Colonic mucosa (tissue), 4 donors: ENCODE results near the gene PNLIPRP2. TPM values are rescaled to one million over a fixed set of nuclear protein-coding genes. Genes with fewer than 3 reads are reported as not detected.

Experiments used
- DNase-seq: peaks from one replicate; pipeline ENCODE4 v3.0.0-alpha.2; 2020
- H3K27ac ChIP-seq: fragments of 200-600 bp; one replicate; pipeline ENCODE4 v1.8.0; 2021
- H3K27me3 ChIP-seq: fragments of 200-600 bp; one replicate; pipeline ENCODE4 v1.8.0; 2021
- H3K36me3 ChIP-seq: fragments of 200-600 bp; one replicate; pipeline ENCODE4 v1.8.0; 2021
- H3K4me1 ChIP-seq: fragments of 200-600 bp; one replicate; pipeline ENCODE4 v1.8.0; 2021; ENCODE audit warnings: mild to moderate bottlenecking
- H3K4me3 ChIP-seq: fragments of 200-600 bp; one replicate; pipeline ENCODE4 v1.8.0; 2021
- H3K9ac ChIP-seq, 2 donors: one replicate each; pipeline ENCODE4 v1.7.0; 2013; ENCODE audit warnings: control low read depth in 2 of 2, low read depth in 2 of 2, low read length in 2 of 2
- H3K9me3 ChIP-seq: fragments of 200-600 bp; one replicate; pipeline ENCODE4 v1.8.0; 2021
- CTCF ChIP-seq: fragments of 200-600 bp; IDR thresholded peaks from one replicate; pipeline ENCODE4 v1.8.0; 2022; ENCODE audit warnings: antibody characterized with exemption, mild to moderate bottlenecking
- intact Hi-C: fragments of 100-400 bp; cut with DNase I; formaldehyde crosslinking; loops from one replicate; pipeline ENCODE4 v1.14.1; 2022
- total RNA-seq, 2 donors: library from RNA; stranded (reverse); fragmentation: NEBNext Ultra II Directional in 1 of 2; extraction: Animal tissue kit (Norgen Biotek cat#: 25700) in 1 of 2; gene quantifications; one replicate each; pipeline ENCODE4 v1.2.1, GENCODE V29; 2021
- donor health status: healthy.
- donor health status: DM: no; HTN: no; CAD: no.
- donor health status: DM: no; HTN: no; CAD: no.

PNLIPRP2 gene
- total RNA-seq, 2 donors from 2014 or later, result 5.0 to 9.1 TPM

DNA sequence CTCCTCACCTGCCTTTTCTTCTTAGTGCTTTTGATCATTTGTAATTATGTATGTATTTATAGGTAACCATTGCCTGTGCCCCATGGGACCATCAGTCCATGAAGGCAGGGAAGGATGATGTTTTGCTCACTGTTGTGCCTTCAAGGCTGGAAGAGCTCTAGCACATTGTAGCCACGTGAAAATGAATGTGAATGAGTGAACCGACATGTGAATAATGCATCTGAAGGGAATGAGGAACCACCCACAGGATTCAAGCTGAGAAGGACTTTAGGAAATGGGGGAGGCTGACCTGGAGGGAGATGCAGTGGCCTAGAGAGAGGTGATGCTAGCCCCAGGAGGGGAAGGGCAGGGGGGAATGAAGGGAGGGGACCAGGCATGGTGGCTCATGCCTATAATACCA is 6.0 kb upstream of the PNLIPRP2 start:
- Histone ChIP-seq H3K4me1 (no peaks in the 10 kb centered on the region), H3K4me3 (no peak overlapping the region), H3K36me3 (no peaks in the 10 kb centered on the region), H3K27me3 (no peaks in the 10 kb centered on the region), H3K9ac (no peak overlapping the region), H3K27ac (no peak overlapping the region), H3K9me3 (no peaks in the 10 kb centered on the region)
- intact Hi-C loops, result no loop called here
- DNase-seq, result no peak
- no peak for TF ChIP-seq CTCF

DNA sequence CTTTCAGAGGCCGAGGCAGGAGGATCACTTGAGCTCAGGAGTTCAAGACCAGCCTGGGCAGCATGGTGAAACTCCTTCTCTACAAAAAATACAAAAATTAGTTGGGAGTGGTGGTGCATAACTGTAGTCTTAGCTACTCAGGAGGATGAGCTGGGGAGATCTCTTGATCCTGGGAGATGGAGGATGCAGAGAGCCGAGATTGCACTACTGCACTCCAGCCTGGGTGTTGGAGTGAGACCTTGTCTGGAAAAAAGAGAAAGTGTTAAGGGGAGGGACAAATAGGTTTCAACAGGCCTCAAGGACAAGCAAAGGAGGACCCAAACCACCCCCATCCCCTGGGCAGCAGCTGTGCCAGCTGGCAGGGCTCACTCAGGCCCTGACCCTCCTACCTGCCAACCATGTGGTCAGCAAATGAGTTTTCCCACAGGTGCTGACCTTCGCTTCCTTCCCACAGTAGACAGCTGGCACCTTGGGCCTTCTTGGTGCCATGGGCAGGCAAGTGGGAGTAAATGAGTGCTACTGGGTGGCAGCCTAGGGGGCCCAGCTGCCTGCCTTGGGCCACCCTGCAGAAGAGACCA is 5.5 kb upstream of the PNLIPRP2 start:
- H3K4me1 ChIP-seq, result no peaks in the 10 kb centered on the region
- no peaks in the 10 kb centered on the region for H3K36me3 ChIP-seq
- no peak overlapping the region for H3K9ac ChIP-seq
- no peak for DNase-seq
- H3K27ac ChIP-seq, result no peak overlapping the region
- no peak for TF ChIP-seq CTCF
- intact Hi-C loops, result no loop called here
- no peaks in the 10 kb centered on the region for H3K27me3 ChIP-seq
- no peaks in the 10 kb centered on the region for H3K9me3 ChIP-seq
- no peak overlapping the region for H3K4me3 ChIP-seq

DNA sequence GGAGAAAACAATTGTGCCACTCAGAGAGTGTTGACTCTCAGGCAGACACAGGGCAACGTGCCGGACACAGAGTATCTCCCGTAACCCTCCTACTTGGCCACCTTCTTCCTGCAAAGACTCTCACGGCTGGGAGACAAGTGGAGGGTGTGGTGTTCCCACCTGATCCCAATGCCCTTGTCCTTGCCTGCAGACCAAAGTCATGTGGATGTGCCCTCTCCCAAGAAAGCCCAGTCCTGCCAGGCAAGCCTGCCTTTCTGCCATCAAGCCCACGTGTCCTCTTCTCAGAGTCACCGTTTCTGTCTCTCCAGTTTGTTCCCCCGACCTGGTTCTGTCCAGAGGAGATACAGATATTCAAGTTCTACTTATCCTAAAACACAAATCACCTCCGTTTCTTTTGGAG is 723 bp downstream of the PNLIPRP2 start:
- no peak for TF ChIP-seq CTCF
- DNase-seq, result peak; percentile 31
- H3K9me3 ChIP-seq, result no peaks in the 10 kb centered on the region
- no peaks in the 10 kb centered on the region for H3K36me3 ChIP-seq
- intact Hi-C loops, result no loop called here
- H3K27ac ChIP-seq, result no peak overlapping the region
- H3K4me3 ChIP-seq, result no peak overlapping the region
- H3K4me1 ChIP-seq, result peaks cover 3% of the 10 kb centered on the region
- no peaks in the 10 kb centered on the region for H3K27me3 ChIP-seq
- H3K9ac ChIP-seq, result peak overlapping the region in 1 of 2 donors; percentile 40

- TF ChIP-seq CTCF, result no peak
- H3K4me3 ChIP-seq, result no peak overlapping the region
These were observed 1.3 kb downstream of the PNLIPRP2 start for GRCh38 chr10:116621934-116622655.

DNA sequence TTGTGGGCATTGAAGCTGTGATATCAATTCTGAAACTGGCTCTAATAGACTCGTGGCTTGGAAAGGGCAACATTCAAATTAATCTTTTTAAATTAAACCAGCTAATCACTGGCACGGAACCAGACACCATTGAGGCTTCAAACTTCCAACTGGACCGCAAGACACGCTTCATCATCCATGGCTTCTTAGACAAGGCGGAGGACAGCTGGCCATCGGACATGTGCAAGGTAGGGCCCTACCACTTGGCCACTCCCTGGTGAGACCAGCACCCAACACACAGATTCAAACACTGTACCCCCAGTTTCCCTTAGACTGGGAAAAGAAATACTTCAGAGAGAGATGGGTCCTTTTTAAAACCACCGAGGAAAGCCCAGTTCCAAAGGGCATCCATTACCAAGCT is 5.1 kb downstream of the PNLIPRP2 start:
- Histone ChIP-seq H3K4me1 (peaks cover 3% of the 10 kb centered on the region), H3K27ac (no peak overlapping the region), H3K9me3 (no peaks in the 10 kb centered on the region), H3K27me3 (no peaks in the 10 kb centered on the region), H3K4me3 (no peak overlapping the region), H3K9ac (no peak overlapping the region), H3K36me3 (no peaks in the 10 kb centered on the region)
- no peak for DNase-seq
- intact Hi-C loops, result loop anchor here (5.0 kb wide), 1 partner anchor 161 kb away; no protein-coding TSS in a partner anchor
- no peak for TF ChIP-seq CTCF

More at GRCh38 chr10:116621934-116622655, 1.3 kb downstream of the PNLIPRP2 start:
- Histone ChIP-seq H3K27me3 (no peaks in the 10 kb centered on the region), H3K4me1 (peaks cover 3% of the 10 kb centered on the region), H3K36me3 (no peaks in the 10 kb centered on the region), H3K9me3 (no peaks in the 10 kb centered on the region), H3K27ac (no peak overlapping the region), H3K9ac (no peak overlapping the region)
- intact Hi-C loops, result no loop called here
- no peak for DNase-seq
